Measurements from ENCODE around the gene CLN5.

Gene CLN5

DNA sequence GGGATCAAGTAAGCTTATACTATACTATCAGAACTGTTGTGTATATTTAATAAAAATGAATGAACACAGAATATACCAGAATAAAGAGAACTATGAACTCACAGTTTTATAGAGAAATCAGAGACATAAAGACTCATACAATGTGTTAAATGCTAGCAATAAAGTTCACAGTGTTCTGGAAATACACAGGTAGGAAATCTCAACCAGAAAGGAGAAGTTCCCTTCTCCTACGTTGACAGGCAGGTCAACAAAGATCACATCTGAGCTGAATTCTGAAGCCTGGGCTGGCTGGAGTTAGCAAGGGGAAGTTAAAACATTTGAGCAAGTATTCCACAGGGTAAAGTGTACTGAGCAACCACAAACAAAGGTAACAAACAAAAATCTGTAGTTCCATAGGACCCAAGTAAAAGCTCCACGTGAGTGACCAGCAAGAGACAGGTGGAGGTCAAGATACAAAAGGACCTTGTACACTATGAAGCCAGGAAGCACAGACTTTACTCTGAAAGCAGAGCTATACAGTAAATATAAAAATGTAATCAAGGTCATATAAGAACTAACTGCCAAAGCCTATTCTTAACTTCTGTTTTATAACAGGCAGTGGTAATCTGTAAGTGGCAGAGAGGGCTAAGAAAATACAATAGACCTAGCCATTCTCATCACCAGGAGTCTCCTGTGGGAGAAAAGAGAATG lies 22.1 kb downstream of the CLN5 start:
- ATAC-seq (replicated peaks) (no peak), DNase-seq (no peak)
- Mint-ChIP-seq H3K27ac (peak overlapping the region; percentile 22 to 36), H3K9me3 (no peaks in the 10 kb centered on the region), H3K4me1 (ENCODE audit: low read depth in 2 of 2) (peaks cover 1 to 57% of the 10 kb centered on the region in 2 donors), H3K4me3 (no peak overlapping the region), H3K36me3 (ENCODE audit: insufficient read depth) (peaks cover 92% of the 10 kb centered on the region), H3K27me3 (no peaks in the 10 kb centered on the region)

DNA sequence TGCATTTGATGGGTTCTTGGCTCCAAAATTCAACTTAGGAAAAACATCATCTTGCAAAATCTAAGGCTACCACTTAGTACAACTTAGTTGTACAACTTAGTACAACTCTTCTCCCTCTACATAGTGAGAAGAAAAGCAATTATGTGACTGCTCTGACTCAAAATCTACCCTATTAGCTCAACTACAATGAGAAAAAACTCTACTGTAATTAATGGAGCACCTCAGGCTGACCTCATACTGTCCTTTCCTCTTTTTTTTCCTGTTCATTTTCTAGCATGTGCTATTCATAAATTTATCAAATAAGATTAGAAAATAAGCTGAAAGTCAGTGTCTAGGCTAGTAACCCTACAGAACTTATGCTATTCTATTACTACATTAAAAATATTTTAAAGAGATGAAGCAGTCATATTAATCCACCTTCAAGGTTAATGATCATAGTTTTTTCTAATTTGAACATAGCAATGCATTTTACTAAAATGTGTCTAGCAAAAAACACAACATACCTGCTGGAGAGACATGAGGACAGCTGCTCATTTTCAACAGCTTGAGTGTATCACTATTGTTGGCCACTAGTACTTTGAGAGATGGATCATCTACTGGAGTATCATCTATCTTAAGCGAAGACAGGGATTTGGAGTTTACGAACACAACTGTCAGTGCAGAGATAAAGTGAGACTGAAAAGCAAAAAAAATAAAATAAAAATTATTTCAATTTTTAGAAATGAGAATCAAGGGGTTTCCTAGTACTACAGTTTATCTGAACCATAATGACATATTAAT lies 23.2 kb downstream of the CLN5 start:
- Mint-ChIP-seq H3K36me3 (ENCODE audit: insufficient read depth) (peaks cover 88% of the 10 kb centered on the region), H3K4me1 (ENCODE audit: low read depth in 2 of 2) (peaks cover 1 to 55% of the 10 kb centered on the region in 2 donors), H3K27ac (no peak overlapping the region), H3K9me3 (no peaks in the 10 kb centered on the region), H3K27me3 (no peaks in the 10 kb centered on the region), H3K4me3 (no peak overlapping the region)
- ATAC-seq (replicated peaks) (no peak), DNase-seq (no peak)

DNA sequence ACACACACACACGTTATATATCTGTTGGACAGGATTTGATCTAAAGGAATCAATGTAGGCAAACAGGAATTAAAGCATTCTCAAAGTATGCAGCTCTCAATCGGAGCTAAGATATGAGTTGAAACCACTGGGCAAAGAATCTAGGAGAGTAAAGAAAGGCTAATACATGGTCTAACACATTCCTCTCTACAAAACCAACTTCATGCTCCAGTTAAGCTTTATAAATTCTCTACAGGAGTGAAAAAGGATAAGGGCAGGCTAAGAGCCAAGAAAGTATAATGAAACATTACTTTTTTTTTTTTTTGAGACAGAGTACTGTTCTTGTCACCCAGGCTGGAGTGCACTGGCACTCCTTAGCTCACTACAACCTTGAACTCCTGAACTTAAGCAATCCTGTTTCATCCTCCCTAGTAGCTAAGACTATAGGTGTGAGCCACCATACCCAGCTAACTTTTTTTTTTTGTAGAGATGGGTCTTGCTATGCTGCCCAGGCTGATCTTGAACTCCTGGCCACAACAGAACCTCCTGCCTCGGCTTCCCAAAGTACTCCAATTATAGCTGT lies 24.5 kb downstream of the CLN5 start:
- ATAC-seq (replicated peaks) = no peak
- no peak for DNase-seq
- Mint-ChIP-seq H3K9me3 (no peaks in the 10 kb centered on the region), H3K4me3 (no peak overlapping the region), H3K36me3 (ENCODE audit: insufficient read depth) (peaks cover 86% of the 10 kb centered on the region), H3K27ac (peak overlapping the region in 1 of 2 donors; percentile 55), H3K27me3 (no peaks in the 10 kb centered on the region), H3K4me1 (ENCODE audit: low read depth in 2 of 2) (peaks cover 5 to 61% of the 10 kb centered on the region in 2 donors)

DNA sequence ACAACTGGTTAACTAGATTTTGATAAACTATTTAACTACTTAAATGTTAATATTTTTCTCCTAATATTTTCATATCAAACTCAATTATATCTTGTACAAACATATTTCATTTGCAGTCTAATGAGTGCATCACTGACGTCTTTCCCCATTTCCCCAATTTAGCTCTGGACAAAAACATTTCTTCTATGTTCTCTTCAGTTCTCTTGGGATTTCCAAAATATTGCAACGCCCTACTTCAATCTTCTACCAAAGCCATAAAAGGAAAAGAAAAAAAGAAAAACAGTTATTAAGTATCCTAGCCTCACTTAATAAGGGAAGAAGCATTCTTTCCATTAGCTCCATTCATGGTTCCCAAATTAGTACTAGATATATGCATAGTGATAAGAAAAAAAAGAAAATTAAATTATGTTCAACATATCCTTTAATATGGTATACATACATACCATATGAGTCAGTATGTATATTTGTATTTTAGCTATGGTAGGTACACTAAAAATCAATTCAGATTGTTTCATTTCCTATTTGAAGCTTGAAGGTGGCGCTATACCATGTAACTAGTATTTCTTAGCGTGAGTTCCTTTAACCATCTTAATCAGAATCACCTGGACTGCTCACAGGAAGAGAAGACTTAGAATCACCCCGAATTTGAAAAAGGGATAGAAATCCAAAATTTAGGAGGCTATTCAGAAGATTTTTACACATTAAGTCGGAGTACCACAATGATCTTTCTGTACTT lies 25.2 kb downstream of the CLN5 start:
- no peaks in the 10 kb centered on the region for H3K9me3 Mint-ChIP-seq
- H3K27ac Mint-ChIP-seq = peak overlapping the region in 1 of 2 donors; percentile 51
- no peak overlapping the region for H3K4me3 Mint-ChIP-seq
- H3K36me3 Mint-ChIP-seq (ENCODE audit: insufficient read depth) = peaks cover 86% of the 10 kb centered on the region
- H3K4me1 Mint-ChIP-seq (ENCODE audit: low read depth in 2 of 2) = peaks cover 5 to 58% of the 10 kb centered on the region in 2 donors
- H3K27me3 Mint-ChIP-seq = no peaks in the 10 kb centered on the region
- no peak for DNase-seq
- ATAC-seq (replicated peaks) = no peak

DNA sequence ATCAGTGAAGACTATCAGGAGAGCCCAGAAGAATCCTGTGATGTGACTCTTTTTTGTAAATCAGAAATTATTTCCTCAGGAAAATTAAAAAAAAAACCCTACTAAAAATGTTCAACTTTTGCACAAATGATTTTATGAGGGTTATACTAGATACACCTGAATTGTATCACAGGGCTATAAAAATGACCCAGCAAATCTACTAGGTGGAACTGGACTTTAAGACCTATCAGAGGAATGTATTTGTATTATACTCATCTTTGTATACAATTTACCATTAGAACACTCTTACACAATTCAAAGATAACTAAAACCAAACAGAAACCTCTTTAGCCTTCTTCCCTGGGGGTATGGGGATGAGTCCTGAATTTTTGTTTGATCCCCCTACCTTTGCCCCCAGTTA lies 27.9 kb downstream of the CLN5 start:
- ATAC-seq (replicated peaks) = no peak
- no peak for DNase-seq
- H3K9me3 Mint-ChIP-seq = no peaks in the 10 kb centered on the region
- H3K27me3 Mint-ChIP-seq = no peaks in the 10 kb centered on the region
- peaks cover 68% of the 10 kb centered on the region for H3K36me3 Mint-ChIP-seq (ENCODE audit: insufficient read depth)
- H3K27ac Mint-ChIP-seq = no peak overlapping the region
- no peak overlapping the region for H3K4me3 Mint-ChIP-seq
- peaks cover 21 to 55% of the 10 kb centered on the region in 2 donors for H3K4me1 Mint-ChIP-seq (ENCODE audit: low read depth in 2 of 2)

DNA sequence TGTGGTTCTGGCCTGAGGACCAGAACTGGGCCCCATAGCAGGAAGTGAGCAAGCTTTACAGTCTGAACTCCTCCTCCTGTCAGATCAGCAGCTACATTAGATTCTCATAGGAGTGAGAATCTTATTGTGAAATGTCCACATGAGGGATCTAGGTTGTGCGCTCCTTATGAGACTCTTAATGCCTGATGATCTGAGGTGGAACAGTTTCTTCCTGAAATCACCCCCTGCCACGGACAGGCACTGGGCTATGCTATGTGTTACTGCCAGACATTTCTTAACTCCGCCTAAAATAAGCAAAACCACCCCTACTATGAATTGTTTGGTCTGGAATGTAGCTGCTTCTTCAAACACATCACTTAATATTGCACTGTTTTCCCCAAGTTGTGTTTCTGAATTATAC lies 30.5 kb downstream of the CLN5 start:
- Mint-ChIP-seq H3K27ac (no peak overlapping the region), H3K9me3 (no peaks in the 10 kb centered on the region), H3K4me3 (peak overlapping the region in 1 of 2 donors; percentile 12), H3K4me1 (ENCODE audit: low read depth in 2 of 2) (peaks cover 34 to 50% of the 10 kb centered on the region in 2 donors), H3K27me3 (no peaks in the 10 kb centered on the region), H3K36me3 (ENCODE audit: insufficient read depth) (peaks cover 67% of the 10 kb centered on the region)
- ATAC-seq (replicated peaks) = no peak
- no peak for DNase-seq

DNA sequence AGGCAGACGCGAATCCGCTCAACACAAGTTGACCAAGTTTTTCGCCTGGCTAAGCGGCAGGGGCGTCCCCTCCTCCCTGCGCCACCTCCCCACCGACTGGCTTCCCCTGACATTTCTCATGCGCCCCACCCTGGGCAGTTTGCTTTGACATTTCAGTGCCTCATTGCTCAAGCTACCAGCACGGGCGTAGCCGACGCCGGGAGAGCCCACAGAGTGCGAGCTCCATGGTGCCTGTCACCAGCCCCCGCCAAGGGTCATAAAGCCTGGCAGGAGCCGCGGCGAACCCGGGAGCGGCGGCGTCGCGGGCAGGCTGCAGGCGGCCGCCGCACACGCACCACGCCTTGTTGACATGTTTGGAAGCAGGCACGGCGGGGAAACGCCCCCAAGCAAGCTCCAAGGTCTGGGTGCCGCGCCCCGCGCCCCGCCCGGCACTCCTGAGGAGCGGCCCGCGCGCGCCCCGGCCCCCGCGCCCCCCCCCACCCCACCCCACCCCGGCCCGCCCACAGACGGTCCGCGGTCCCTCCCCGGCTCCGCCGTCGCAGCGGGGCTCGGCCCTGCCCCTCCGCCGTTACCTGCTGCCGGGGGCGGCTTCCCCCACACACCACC lies 34.5 kb downstream of the CLN5 start:
- H3K36me3 Mint-ChIP-seq (ENCODE audit: insufficient read depth) = peaks cover 42% of the 10 kb centered on the region
- H3K27me3 Mint-ChIP-seq = peaks cover 7 to 9% of the 10 kb centered on the region in 2 donors
- no peaks in the 10 kb centered on the region for H3K9me3 Mint-ChIP-seq
- ATAC-seq (replicated peaks) = peak; percentile 58
- H3K4me3 Mint-ChIP-seq = peak overlapping the region; percentile 90 to 97
- H3K27ac Mint-ChIP-seq = peak overlapping the region; percentile 93 to 96
- peaks cover 36 to 44% of the 10 kb centered on the region in 2 donors for H3K4me1 Mint-ChIP-seq (ENCODE audit: low read depth in 2 of 2)
- DNase-seq = peak; percentile 61 to 66 (median 62)

DNA sequence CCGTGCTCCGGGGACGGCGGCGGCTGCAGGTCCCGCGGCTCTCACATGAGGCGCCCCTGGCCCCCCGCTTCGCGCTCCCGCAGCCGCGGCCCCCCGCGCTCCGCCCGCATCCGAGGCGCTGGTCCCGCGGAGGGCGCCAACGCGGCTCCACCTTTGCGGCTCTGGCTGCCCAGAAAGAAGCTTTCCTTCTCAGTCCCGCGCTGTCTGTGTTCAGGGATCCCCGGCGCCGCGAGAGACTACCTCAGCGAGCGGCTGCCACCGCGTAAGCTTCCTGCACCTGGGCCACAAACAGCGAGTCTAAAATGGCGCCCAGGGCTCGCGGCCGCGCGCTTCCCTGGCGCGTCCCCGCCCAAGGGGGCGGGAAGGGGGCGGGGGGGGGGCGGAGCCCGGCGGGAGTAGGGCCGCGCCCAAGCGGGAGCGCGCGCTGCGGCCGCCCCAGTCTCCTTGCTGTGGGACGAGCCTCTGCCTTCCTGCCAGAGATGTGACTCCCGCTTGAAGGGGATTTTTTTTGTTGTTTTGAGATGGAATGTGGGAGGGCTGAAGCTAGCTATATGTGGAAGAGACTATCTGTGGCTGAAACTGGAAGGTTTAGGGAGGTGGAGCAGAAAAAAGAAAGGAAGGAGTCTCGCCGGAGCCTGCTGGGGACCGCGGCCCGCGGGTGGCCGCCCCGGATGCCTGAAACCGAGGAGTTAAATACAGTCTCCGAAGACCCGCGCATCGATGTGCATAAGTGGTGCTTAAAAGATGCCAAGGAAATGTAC lies 35.2 kb downstream of the CLN5 start, which contains the start of gene FBXL3:
Gene FBXL3 (minus strand): TSS at position 299 of the 761 bp plus-strand sequence. CDS start 5,299 bp downstream, outside the sequence.
- Mint-ChIP-seq H3K9me3 (no peaks in the 10 kb centered on the region), H3K27me3 (peaks cover 7 to 9% of the 10 kb centered on the region in 2 donors), H3K4me1 (ENCODE audit: low read depth in 2 of 2) (peaks cover 36 to 40% of the 10 kb centered on the region in 2 donors), H3K4me3 (peak within 1 kb of the TSS; percentile 90 to 97), H3K27ac (peak within 1 kb of the TSS; percentile 93 to 96), H3K36me3 (ENCODE audit: insufficient read depth) (peaks cover 36% of the 10 kb centered on the region)
- ATAC-seq (replicated peaks) (peak; percentile 74), DNase-seq (peak; percentile 71 to 77 (median 75))

DNA sequence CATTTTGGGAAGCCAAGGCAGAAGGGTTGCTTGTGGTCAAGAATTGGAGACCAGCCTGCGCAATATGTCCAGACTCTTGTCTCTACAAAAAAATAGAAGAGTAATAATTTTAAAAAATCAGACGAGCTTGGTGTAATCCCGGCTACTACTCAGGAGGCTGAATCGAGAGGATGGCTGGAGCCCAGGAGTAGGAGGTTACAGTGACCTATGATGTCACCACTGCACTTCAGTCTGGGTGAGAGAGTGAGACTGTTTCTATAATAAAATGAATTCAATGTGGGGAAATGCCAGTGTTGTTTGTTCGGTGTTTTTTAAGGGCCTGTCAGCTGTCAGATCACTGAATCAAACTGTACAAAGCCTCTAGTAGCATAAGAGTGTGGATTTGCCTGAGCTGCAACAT lies 36.3 kb downstream of the CLN5 start:
- no peak overlapping the region for H3K27ac Mint-ChIP-seq
- H3K4me1 Mint-ChIP-seq (ENCODE audit: low read depth in 2 of 2) = peaks cover 25 to 30% of the 10 kb centered on the region in 2 donors
- ATAC-seq (replicated peaks) = no peak
- H3K27me3 Mint-ChIP-seq = peaks cover 9 to 10% of the 10 kb centered on the region in 2 donors
- no peaks in the 10 kb centered on the region for H3K9me3 Mint-ChIP-seq
- peaks cover 26% of the 10 kb centered on the region for H3K36me3 Mint-ChIP-seq (ENCODE audit: insufficient read depth)
- H3K4me3 Mint-ChIP-seq = peak overlapping the region; percentile 90 to 97
- DNase-seq = no peak

DNA sequence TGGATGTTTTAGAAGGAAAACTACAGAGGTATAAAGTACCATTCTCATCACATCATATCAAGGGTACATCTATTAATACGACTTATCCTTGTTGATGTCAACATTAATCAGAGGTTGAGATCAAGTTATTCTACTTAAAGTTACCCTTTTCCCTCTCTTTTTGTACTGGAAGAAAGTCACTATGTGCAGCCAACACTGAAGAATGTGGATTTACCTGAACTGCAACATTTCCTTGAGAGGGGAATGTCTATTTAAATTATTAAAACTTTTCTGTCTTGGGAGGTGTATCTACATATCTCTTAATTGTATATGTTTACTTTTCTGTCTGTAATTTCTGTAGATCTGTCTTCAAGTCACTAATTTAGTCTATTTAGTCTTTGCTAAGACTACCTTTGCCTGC lies 37.6 kb downstream of the CLN5 start:
- Mint-ChIP-seq H3K4me1 (ENCODE audit: low read depth in 2 of 2) (peaks cover 19% of the 10 kb centered on the region in 2 donors), H3K4me3 (no peak overlapping the region), H3K27me3 (peaks cover 13 to 22% of the 10 kb centered on the region in 2 donors), H3K9me3 (no peaks in the 10 kb centered on the region), H3K27ac (no peak overlapping the region), H3K36me3 (ENCODE audit: insufficient read depth) (peaks cover 31% of the 10 kb centered on the region)
- ATAC-seq (replicated peaks) (no peak), DNase-seq (no peak)

DNA sequence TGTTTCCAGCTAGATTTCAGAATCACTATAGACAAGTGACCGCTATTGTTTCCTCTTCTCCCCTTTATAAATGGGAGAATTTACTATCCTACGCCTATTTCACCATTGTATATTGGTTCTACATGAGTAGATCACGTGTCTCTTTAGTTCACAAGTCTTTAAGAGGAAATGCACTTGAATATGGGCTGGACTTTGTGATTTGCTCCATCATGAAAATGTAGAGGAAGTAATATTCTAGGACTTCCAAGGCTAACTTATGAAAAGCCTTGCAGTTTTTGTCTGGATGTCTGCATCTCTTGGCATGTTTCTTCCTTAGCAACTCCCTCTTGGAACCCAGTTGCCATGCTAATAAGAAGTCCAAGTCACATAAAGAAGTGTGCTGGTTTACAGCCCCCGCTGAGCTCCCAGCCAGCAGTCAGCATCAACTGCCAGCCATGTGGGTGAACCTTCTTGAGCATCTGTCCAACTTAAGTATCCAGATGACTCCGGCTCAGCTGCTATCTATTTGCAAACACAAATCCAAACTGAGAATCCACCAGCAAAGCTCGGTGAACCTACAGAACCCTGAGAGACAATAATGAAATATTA lies 39.9 kb downstream of the CLN5 start:
- H3K9me3 Mint-ChIP-seq = no peaks in the 10 kb centered on the region
- peaks cover 13 to 28% of the 10 kb centered on the region in 2 donors for H3K27me3 Mint-ChIP-seq
- no peak for DNase-seq
- H3K36me3 Mint-ChIP-seq (ENCODE audit: insufficient read depth) = peaks cover 14% of the 10 kb centered on the region
- H3K27ac Mint-ChIP-seq = no peak overlapping the region
- no peak for ATAC-seq (replicated peaks)
- H3K4me1 Mint-ChIP-seq (ENCODE audit: low read depth in 2 of 2) = peaks cover 8 to 11% of the 10 kb centered on the region in 2 donors
- no peak overlapping the region for H3K4me3 Mint-ChIP-seq

DNA sequence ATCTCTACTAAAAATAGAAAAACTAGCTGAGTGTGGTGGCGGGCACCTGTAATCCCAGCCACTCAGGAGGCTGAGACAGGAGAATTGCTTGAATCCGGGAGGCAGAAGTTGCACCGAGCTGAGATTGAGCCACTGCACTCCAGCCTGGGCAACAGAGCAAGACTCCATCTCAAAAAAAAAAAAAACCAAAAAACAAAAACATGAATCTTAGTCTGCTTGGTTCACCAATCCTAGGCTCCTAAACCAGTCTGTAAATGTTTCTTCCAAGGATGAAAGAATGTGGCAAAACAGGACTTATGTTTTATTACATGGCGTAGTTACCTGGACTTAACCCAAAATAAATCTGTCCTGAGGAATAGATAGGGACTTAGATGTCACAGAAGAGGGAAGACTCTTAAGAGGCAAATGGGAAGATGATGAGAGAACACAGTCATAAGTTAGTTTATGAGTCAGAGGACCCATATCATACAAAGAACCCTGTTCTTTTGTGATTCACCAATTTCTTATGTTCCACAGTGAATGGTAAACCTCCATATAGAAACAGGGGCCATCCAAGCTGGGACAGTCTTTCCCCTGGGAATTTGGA lies 41.9 kb downstream of the CLN5 start:
- peaks cover 13 to 21% of the 10 kb centered on the region in 2 donors for H3K27me3 Mint-ChIP-seq
- H3K36me3 Mint-ChIP-seq (ENCODE audit: insufficient read depth) = peaks cover 5% of the 10 kb centered on the region
- H3K27ac Mint-ChIP-seq = no peak overlapping the region
- ATAC-seq (replicated peaks) (no peak), DNase-seq (no peak)
- H3K4me3 Mint-ChIP-seq = no peak overlapping the region
- H3K9me3 Mint-ChIP-seq = no peaks in the 10 kb centered on the region
- no peaks in the 10 kb centered on the region for H3K4me1 Mint-ChIP-seq (ENCODE audit: low read depth in 2 of 2)
